GM12878 (cell line): ENCODE data around the gene ZFPM1. TPM values are rescaled to one million over a fixed set of nuclear protein-coding genes. Genes with fewer than 3 reads are reported as not detected.

ENCODE experiments used
- ATAC-seq: fragments of 200-7000 bp; cut with Tn5 transposase; 3 replicates; pipeline ENCODE4 v1.9.1; 2020; ENCODE audit warnings: mild to moderate bottlenecking, moderate library complexity
- BruUV-seq: library from RNA; stranded (reverse); fragments of 400-500 nt; replicated peaks from 2 replicates; lab custom pipeline; 2021; lab: Mats Ljungman, UMichigan
- CTCF ChIA-PET: fragments of 300-600 bp; sonication (Branson Sonifier 250); formaldehyde crosslinking; extraction: SDS; loops from one replicate; lab custom pipeline; 2021; ENCODE audit warnings: inconsistent platforms; lab: Yijun Ruan, JAX
- POLR2A ChIA-PET: fragments of 350-600 bp; formaldehyde crosslinking; extraction: SDS; loops from one replicate; lab custom pipeline; 2021; ENCODE audit warnings: inconsistent platforms; lab: Charles Lee
- RAD21 ChIA-PET: fragments of 300-600 bp; sonication (Branson Sonifier 250); formaldehyde crosslinking; loops from one replicate; lab custom pipeline; 2023; ENCODE audit warnings: antibody characterized with exemption; ENCODE audit not compliant: unreplicated experiment; lab: Charles Lee
- SMC1A ChIA-PET: fragments of 300-600 bp; sonication (Branson Sonifier 250); formaldehyde crosslinking; loops from one replicate; lab custom pipeline; 2023; ENCODE audit not compliant: unreplicated experiment, uncharacterized antibody; lab: Charles Lee
- DNase-seq: peaks from one replicate; pipeline ENCODE4 v3.0.0-alpha.2; 2011; ENCODE audit warnings: low read depth, low spot score
- FAIRE-seq: peaks from 3 replicates; lab custom pipeline; 2011; peaks lifted over from hg19 to GRCh38; lab: Jason Lieb, UNC
- H2AFZ ChIP-seq: 2 replicates; pipeline ENCODE4 v1.6.0; 2011; ENCODE audit warnings: low read depth, low read length, control low read depth; ENCODE audit not compliant: control insufficient read depth
- H3K27ac ChIP-seq: 2 replicates; pipeline ENCODE4 v1.5.1; 2011; ENCODE audit warnings: control low read depth; ENCODE audit not compliant: control insufficient read depth, insufficient read depth
- H3K27me3 ChIP-seq, 2 experiments: replicated peaks in 1 of 2; 2 replicates each; pipeline versions ENCODE4 v1.6.0 to v1.6.1; 2011; ENCODE audit warnings: low read length in 1 of 2; ENCODE audit not compliant: control insufficient read depth in 2 of 2, insufficient read depth in 2 of 2
- H3K36me3 ChIP-seq, 2 experiments: 2 replicates each; pipeline ENCODE4 v1.5.1; 2011; ENCODE audit warnings: low read length in 1 of 2; ENCODE audit not compliant: control insufficient read depth in 2 of 2, insufficient read depth in 2 of 2
- H3K4me1 ChIP-seq: 2 replicates; pipeline ENCODE4 v1.6.1; 2011; ENCODE audit warnings: mild to moderate bottlenecking, low read length, moderate library complexity, mixed read lengths; ENCODE audit not compliant: control insufficient read depth, insufficient read depth
- H3K4me2 ChIP-seq: 2 replicates; pipeline ENCODE4 v1.6.0; 2011; ENCODE audit warnings: control low read depth; ENCODE audit not compliant: control insufficient read depth, insufficient read depth
- H3K4me3 ChIP-seq: fragments of 200-600 bp; sonication (generic); 2 replicates; pipeline ENCODE4 v1.5.1; 2016
- H3K79me2 ChIP-seq: 2 replicates; pipeline ENCODE4 v1.6.0; 2011; ENCODE audit warnings: low read length; ENCODE audit not compliant: control insufficient read depth, insufficient read depth
- H3K9ac ChIP-seq: 2 replicates; pipeline ENCODE4 v1.8.0; 2011; ENCODE audit warnings: low read length, control low read depth, mixed read lengths; ENCODE audit not compliant: control insufficient read depth, insufficient read depth
- H3K9me3 ChIP-seq: replicated peaks from 3 replicates; pipeline ENCODE4 v1.5.1; 2011; ENCODE audit warnings: mild to moderate bottlenecking, low read length; ENCODE audit not compliant: control insufficient read depth, insufficient read depth
- H4K20me1 ChIP-seq: 2 replicates; pipeline ENCODE4 v1.6.0; 2011; ENCODE audit not compliant: control insufficient read depth, insufficient read depth
- MLLT1 ChIP-seq: fragments of 450-650 bp; IDR thresholded peaks from 2 replicates; pipeline ENCODE4 v1.6.1; 2016; ENCODE audit warnings: mild to moderate bottlenecking
- WGBS: methylation state at CpG from one replicate; pipeline ENCODE4 v1.1.6; 2016; ENCODE audit warnings: low lambda C conversion rate; ENCODE audit not compliant: insufficient replicate concordance, insufficient coverage; ENCODE audit errors: missing lambda C conversion rate; 5-methylcytosine and 5-hydroxymethylcytosine counted together
- in situ Hi-C: fragments of 300-500 bp; cut with MboI; formaldehyde crosslinking; loops from 9 replicates; pipeline ENCODE4 v1.14.3; 2018; ENCODE audit warnings: mixed read lengths
- intact Hi-C: fragments of 100-400 bp; cut with micrococcal nuclease; formaldehyde crosslinking; loops from one replicate; pipeline ENCODE4 v1.14.2; 2022; ENCODE audit not compliant: unreplicated experiment
- polyA plus RNA-seq, 11 experiments: library from polyadenylated mRNA; depleted of rRNA in 4 of 11; unstranded in 6 of 11; stranded (reverse) in 5 of 11; fragments of >200 nt; fragmentation: Nextera tagmentation in 4 of 11; fragmentation: Illumina TruSeq in 1 of 11; extraction: Ambion mirVana in 4 of 11; extraction: Trizol in 1 of 11; gene quantifications; 1 replicate in 1 of 11; 2 replicates in 10 of 11; pipeline versions ENCODE4 v1.2.1 to v1.2.3, GENCODE V29; 2011 to 2016; ENCODE audit warnings: inconsistent platforms in 2 of 11, missing spikeins in 2 of 11, low read depth in 1 of 11
- total RNA-seq, 4 experiments: library from RNA; depleted of rRNA in 3 of 4; stranded (reverse); fragments of >200 nt in 3 of 4; fragmentation: Illumina TruSeq in 1 of 4; extraction: Trizol in 1 of 4; gene quantifications; 2 replicates each; pipeline versions ENCODE4 v1.2.1 to v1.2.3, GENCODE V29; 2013 to 2021

ZFPM1 gene
- total and polyA plus RNA-seq, 10 of the 15 experiments (the other 5 are each of a cell fraction or from before 2014, with no cell fraction given), result 0.02 to 5.1 (median 0.30) TPM

GRCh38 chr16:88465387-88465983 lies 12.4 kb downstream of the ZFPM1 start:
- POLR2A ChIA-PET, result interaction anchor here (1.0 kb wide), 1 partner anchor 10 kb away, joined by 4 read pairs; no protein-coding TSS in a partner anchor

More at GRCh38 chr16:88465387-88465983, 12.4 kb downstream of the ZFPM1 start:
- H2AFZ ChIP-seq, result no peak overlapping the region
- intact Hi-C loops, result no loop called here
- H3K79me2 ChIP-seq, result no peaks in the 10 kb centered on the region; the same call in 1 of the 2 replicates
- 0 out of 2 replicates have a peak, but pooled peaks cover 2% of the 10 kb centered on the region for H4K20me1 ChIP-seq
- CTCF ChIA-PET, result interaction anchor here (1.4 kb wide), 1 partner anchor 10 kb away, joined by 8 read pairs; no protein-coding TSS in a partner anchor
- H3K27me3 ChIP-seq, result no peaks in the 10 kb centered on the region
- FAIRE-seq (no peak), ATAC-seq (no peak), DNase-seq (no peak)
- in situ Hi-C loops, result no loop called here
- no peaks in the 10 kb centered on the region for H3K9me3 ChIP-seq
- 75% methylated on average over 22 of the region's 22 CpGs for WGBS
- no TSS peak for BruUV-seq
- no peak overlapping the region for H3K27ac ChIP-seq
- RAD21 ChIA-PET, result interaction anchor here (1.1 to 1.4 kb wide), 2 partner anchors 11 to 104 kb away, joined by 3 to 4 read pairs; partner anchors contain the start of gene ZC3H18
- no peaks in the 10 kb centered on the region for H3K36me3 ChIP-seq
- TF ChIP-seq MLLT1, result no peak
- no peak overlapping the region for H3K4me3 ChIP-seq
- SMC1A ChIA-PET, result interaction anchor here (1.4 kb wide), 1 partner anchor 11 kb away, joined by 6 read pairs; no protein-coding TSS in a partner anchor
- H3K4me2 ChIP-seq, result peak overlapping the region; percentile 51
- no peak overlapping the region; the same call in 1 of the 2 replicates for H3K9ac ChIP-seq
- peaks cover 27% of the 10 kb centered on the region for H3K4me1 ChIP-seq
